GM12891 (cell line): ENCODE data around the gene CPTP.

Experiments used
- PAX5 ChIP-seq: IDR thresholded peaks from 2 replicates; pipeline ENCODE4 v1.6.1; 2011; ENCODE audit warnings: low read length, moderate library complexity, mild to moderate bottlenecking; ENCODE audit not compliant: insufficient read depth, severe bottlenecking
- POLR2A ChIP-seq: IDR thresholded peaks from 2 replicates; pipeline ENCODE4 v1.6.1; 2011; ENCODE audit warnings: low read depth, low read length, control low read depth
- POLR2AphosphoS5 ChIP-seq: IDR thresholded peaks from 2 replicates; pipeline ENCODE4 v1.6.1; 2011; ENCODE audit warnings: low read depth, low read length, control low read depth
- POU2F2 ChIP-seq: IDR thresholded peaks from 2 replicates; pipeline ENCODE4 v1.6.1; 2011; ENCODE audit warnings: low read depth, mild to moderate bottlenecking, control low read depth, low read length, moderate library complexity
- SPI1 ChIP-seq: IDR thresholded peaks from 2 replicates; pipeline ENCODE4 v1.6.1; 2011; ENCODE audit warnings: low read depth, low read length, control low read depth
- TAF1 ChIP-seq: IDR thresholded peaks from 2 replicates; pipeline ENCODE4 v1.6.1; 2011; ENCODE audit warnings: low read depth, low read length, control low read depth

- TF ChIP-seq POLR2A (no peak), SPI1 (no peak), POLR2AphosphoS5 (no peak), PAX5 (no peak), TAF1 (no peak), POU2F2 (no peak)
These were observed 7.2 kb upstream of the CPTP start for GRCh38 chr1:1317420-1317819.
